Fibroblast of skin of right quadriceps (primary cell): Measurements from ENCODE around the gene UBAC2.
"Not testable (repeated sequence)": the region's sequence is repeated elsewhere in the genome, so short reads cannot be mapped to it uniquely, and the experiment has no call there.

Experiments
- DNase-seq: peaks from one replicate; pipeline ENCODE4 v3.0.0-alpha.2; 2013

UBAC2 gene

DNA sequence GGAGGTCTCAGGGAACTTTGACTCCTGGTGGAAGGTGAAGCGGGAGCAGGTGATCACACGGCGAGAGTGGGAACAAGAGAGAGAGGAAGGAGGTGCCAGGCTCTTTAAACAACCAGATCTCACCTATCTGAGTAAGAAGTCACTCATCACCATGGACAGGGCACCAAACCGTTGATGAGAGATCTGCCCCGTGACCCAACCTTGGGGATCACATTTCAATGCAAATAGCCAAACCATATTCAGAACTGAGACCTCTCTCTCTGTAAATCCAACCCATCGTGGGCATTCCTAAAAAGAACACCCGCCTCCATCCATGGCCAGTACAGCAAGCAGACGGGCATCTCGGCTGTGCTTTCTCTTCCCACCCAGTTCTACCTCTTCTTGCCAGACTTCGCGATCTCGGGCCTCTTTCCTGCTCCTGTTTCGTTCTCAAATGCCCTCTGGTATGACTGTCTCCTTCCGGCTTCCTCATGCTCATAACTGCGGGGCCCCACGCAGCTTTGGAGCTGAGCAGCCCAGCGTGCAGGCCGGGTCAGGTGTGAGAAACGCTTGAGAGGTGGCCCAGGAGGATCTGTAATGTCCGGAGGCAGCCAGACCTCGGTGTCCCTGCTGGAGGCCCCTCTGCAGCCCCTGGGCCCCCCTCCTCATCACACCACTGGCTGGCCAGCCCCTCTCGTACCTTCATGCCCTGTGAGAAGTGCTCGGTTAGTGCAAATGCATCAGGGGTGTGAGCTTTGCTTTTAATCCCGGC lies 203.5 kb downstream of the UBAC2 start:
- DNase-seq: no peak

- DNase-seq: no peak
These were observed 205.3 kb downstream of the UBAC2 start for GRCh38 chr13:99405966-99406365.

- no peak for DNase-seq
These were observed 206.1 kb downstream of the UBAC2 start for GRCh38 chr13:99406799-99407201.

DNA sequence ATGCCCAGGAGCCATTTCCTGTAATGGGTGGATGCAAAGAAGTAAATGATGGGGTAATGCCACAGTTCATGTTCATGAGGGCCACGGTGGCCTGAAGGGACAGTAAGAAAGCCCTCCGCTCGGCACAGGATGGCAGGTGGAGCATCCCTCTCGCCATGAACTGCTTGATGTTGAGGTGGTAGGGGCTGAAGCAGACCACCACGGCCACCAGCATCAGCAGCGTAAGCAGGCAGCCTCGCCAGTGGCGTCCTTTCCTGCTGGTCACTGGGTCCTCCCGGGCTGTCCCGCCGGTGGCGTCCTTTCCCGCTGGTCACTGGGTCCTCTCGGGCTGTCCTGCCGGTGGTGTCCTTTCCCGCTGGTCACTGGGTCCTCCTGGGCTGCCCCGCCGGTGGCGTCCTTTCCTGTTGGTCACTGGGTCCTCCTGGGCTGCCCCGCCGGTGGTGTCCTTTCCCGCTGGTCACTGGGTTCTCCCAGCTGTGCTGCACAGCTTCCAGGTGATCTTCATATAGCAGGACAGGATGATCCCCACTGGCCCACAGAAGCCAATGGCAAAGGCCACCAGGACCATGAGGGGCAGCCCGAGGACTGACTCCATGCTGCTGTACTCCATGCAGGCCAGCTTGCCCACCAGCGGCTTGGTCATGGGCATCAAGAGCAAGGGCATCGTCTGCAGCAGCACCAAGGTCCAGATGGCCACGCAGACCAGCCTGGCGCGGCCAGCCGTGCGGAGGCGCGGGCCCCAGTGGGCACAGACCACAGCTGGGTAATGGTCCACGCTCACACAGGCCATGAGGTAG lies 207.4 kb downstream of the UBAC2 start:
- no peak for DNase-seq

GRCh38 chr13:99408703-99409000 lies 208.0 kb downstream of the UBAC2 start:
- no peak for DNase-seq

DNA sequence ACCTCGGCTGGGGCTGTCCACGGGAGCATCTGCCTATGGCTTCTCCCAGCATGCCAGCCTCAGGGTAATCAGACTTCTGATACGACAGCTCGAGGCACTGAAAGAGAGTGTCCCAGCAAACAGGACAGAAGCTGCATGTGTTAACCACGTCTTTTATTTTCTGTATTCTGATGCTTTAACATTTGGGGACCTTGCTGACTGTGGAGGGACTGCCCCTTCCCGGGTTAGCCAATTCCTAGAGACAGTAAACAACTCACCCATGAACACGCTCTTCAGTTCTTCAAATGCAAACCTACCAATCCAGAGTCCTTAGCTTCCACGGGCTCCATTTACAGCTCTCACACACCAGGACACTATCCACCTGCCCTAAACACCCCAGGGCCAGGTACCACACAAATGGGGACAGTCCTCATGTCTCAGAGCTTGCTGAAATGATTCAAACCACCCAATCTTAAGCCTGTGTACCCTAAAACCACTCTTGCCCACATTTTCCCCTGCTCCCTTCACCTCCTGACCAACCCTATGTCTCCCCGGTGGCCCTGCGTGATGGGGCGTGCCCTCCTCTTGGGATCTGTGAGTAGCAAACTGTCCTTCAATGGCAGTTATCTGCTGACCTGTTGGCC lies 208.9 kb downstream of the UBAC2 start:
- DNase-seq: not testable (repeated sequence)

DNA sequence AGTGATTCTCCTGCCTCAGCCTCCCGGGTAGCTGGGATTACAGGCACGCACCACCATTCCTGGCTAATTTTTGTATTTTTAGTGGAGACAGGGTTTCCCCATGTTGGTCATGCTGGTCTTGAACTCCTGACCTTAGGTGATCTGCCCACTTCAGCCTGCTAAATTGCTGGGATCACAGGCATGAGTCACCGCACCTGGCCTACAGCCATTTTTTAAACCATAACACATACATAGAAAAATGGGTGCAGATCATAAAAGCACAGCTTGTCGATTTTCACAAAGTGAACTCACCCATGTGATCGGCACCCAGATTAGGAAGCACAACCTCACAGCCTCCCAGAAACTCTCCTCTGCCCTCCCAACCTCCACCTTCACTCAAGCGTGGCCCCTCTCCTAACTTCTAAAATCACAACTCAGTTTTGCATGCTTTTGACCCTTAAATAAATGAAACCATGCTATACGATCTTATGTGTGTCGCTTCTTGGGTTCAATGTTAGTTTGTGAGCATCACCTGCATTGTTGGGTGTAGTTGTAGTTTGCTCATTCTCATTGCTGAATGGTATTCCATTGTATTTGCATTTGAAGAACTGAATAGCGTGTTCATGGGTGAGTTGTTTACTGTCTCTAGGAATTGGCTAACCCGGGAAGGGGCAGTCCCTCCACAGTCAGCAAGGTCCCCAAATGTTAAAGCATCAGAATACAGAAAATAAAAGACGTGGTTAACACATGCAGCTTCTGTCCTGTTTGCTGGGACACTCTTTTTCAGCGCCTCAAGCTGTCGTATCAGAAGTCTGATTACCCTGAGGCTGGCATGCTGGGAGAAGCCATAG lies 210.2 kb downstream of the UBAC2 start:
- not testable (repeated sequence) for DNase-seq

- no peak for DNase-seq
These were observed 212.2 kb downstream of the UBAC2 start for GRCh38 chr13:99412856-99413255.

GRCh38 chr13:99414048-99414995 lies 213.7 kb downstream of the UBAC2 start:
- no peak for DNase-seq

DNA sequence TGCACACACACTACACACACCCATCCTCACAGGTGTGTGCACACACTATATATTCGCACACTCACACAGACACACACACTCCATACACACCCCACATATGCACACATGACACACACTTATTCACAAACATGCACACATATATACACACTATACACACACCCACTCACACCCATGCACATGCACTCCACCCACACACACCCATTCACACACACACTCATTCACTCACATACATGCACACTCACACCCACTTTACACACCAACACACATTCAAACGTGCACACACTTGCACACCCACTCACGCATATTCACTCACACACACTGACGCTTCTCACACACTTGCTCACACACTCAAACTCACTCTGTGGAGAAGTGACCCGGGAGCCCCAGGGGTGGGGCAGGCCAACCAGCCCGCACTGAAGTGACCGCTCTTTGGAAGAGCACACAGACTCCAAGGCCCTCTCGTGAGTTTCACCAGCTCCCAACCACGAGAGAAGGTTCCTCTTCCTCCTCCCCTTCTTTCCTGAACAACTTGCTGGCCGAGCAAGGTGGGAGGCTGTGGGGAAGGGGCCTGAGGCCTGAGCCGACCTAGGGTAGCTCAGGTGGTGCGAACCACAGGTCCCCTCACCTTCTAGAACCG lies 214.5 kb downstream of the UBAC2 start:
- DNase-seq: no peak

- no peak for DNase-seq
These were observed 215.2 kb downstream of the UBAC2 start for GRCh38 chr13:99415851-99416331.

DNA sequence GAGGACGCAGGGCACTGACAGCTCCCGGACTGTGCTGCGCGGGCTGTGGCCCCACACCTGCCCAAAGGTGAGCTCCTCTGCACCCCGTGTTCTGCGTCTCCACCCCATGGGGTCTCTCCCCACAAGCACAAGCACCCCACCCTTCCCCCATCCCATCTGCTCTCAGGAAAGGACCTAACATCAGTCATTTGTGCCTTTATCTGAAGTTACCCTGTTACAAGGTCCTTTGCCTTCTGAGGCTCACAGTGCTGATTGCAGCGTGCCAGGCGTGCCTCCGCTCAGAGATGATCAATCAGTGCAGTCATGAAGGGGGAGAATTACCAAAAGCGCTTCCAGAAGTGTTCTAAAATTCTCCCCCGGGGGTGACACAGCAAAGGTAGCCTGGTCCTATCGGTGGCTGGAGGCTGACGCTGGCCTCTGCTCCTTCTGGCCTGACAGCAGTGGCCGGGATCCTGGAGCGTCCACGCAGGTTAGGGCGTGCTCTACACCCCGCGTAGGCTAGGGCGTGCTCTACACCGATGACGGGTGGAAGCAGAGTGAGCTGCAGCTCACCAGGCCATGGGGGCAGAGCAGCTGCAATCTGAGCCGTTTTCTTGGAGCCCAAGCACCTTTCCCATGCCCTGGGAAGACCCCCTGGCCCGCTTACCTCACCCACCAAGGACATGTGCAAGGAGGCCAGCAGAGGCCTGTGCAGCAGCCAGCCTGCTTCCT lies 215.9 kb downstream of the UBAC2 start:
- DNase-seq: no peak

DNA sequence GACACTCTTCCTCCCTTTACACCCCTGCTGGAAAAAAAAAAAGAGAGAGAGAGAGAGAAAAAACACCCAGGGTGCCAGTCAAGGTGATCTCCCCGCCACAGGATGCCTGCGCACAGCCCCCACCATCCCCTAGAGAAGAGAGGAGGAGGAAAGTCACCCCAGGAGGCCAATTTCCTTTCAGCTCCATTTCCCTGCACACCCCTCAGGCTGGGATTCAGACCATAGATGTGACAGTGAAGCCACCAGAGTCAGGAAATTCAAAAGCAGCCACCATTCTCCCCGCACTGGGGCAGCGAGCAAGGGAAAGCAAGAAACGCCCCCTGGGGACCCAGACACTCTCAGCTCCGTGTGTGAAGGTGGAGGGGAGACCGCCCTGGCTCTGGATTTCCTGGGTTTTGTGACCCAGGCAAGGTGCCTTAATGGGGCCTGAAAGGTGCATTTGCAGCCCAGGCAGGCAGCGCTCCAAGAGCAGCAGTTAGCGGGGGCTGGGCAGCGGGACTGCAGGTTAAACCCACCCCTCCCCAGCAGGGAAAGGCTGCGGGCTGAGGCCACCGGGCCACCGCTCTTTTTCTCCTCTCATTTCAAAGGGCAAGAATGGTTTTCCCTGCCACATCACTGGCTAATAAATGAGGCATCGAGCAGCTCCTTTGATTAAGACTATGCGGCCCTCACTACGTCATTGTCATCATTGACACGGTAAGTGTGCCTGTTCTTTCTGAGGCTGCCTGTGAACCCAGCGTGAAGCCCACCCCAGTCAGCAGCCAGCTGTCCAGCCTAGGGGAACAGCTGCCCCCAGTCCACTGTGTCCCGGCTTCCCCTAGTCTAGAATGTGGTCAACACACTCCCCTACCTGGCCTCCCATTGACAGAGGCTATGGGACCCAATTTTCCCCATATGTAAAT lies 216.8 kb downstream of the UBAC2 start:
- DNase-seq: no peak

DNA sequence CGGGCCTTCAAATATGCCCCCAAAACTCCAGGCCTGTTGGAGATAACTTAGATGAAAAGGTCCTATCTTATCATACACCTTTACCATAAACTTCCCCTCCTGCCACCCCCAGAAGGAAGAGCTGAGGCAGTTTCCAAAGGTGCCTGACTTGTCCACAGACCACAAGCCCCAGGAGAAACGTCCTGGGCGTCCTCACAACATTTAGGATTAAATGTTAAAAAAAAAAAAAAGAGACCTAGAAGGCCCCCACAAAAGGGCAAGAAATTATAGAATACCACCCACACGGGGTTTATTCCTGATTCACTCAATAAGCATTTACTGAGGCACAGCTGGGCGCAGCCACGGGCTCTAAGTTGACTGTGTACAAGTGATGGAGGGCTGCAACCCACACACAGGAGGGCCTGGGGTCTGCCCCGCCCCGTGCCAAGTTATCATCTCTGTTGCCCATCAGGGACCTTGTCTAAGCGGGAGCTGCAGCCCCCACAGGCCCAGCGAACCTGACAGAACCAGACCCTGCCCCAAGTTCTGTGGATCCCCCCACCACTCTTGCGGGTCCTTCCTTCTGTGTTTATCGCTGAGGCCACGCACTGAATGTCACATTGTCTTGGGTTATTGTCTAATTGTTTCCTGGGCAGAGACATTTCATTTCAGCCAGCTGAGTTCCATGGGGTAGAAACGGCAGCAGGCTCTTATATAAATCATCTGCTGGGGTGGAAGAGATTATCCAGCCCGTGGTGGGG lies 217.6 kb downstream of the UBAC2 start:
- DNase-seq: no peak

- DNase-seq: no peak
These were observed 218.1 kb downstream of the UBAC2 start for GRCh38 chr13:99418843-99419140.

GRCh38 chr13:99419591-99420243 lies 219.1 kb downstream of the UBAC2 start:
- DNase-seq: no peak

- no peak for DNase-seq
These were observed 220.6 kb downstream of the UBAC2 start for GRCh38 chr13:99421271-99421670.
